Erythroblast (primary cell): Measurements from ENCODE around the gene RAX2.
"Not testable (repeated sequence)": the region's sequence is repeated elsewhere in the genome, so short reads cannot be mapped to it uniquely, and the experiment has no call there.

ENCODE experiments used
- GATA1 ChIP-seq: IDR thresholded peaks from 2 replicates; pipeline ENCODE4 v1.6.1; 2011; ENCODE audit warnings: low read depth, mild to moderate bottlenecking, control low read depth, low read length, moderate library complexity
- POLR2A ChIP-seq: IDR thresholded peaks from 2 replicates; pipeline ENCODE4 v1.6.1; 2011; ENCODE audit warnings: mild to moderate bottlenecking, low read length

DNA sequence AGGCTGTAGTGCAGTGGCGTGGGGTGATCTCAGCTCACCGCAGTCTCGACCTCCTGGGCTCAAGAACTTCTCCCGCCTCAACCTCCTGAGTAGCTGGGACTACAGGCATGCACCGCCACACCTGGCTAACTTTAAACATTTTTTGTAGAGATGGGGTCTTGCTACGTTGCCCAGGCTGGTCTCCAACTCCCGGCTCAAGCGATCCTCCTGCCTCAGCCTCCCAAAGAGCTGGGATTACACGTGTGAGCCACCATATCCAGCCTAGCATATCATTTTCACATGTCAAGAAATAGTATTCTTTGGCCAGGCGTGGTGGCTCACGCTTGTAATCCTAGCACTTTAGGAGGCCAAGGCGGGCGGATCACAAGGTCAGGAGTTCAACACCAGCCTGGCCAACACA lies 13.7 kb downstream of the RAX2 start:
- TF ChIP-seq POLR2A, GATA1: not testable (repeated sequence)
